ENCODE results near the gene SZRD1.

The SZRD1 gene

DNA sequence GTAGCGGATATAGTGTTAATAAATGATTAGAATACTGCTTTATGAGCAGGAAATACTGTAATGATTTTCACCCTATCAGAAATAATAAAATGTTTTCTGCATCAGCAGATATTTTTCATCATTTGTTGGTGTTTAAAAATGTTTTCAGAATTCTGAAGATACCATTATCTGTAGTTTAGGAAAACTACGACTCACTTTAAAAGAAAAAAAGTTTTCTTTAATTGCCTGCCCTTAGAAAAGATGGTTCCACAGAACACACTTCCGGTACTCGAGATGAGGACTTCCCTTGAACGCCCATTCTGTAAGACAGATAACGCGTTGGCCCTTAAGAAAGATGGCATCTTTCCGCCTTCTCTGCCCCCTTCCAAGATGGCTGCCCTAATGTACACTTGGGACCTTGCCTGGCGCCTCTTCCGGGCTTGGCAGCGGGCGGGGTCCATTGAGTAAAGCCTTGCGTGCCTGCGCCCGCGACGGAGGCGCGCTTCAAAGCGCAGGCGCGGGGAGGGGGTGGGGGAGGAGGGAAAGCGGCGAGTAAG lies at the start of gene SZRD1:
Gene SZRD1, plus strand, starts transcription at position 521 of the 536 bp plus-strand sequence. CDS start 16 bp downstream, outside the sequence.
- DNase-seq (ENCODE audit: low read depth): peak; percentile 99
- TF ChIP-seq, protein P1, sequence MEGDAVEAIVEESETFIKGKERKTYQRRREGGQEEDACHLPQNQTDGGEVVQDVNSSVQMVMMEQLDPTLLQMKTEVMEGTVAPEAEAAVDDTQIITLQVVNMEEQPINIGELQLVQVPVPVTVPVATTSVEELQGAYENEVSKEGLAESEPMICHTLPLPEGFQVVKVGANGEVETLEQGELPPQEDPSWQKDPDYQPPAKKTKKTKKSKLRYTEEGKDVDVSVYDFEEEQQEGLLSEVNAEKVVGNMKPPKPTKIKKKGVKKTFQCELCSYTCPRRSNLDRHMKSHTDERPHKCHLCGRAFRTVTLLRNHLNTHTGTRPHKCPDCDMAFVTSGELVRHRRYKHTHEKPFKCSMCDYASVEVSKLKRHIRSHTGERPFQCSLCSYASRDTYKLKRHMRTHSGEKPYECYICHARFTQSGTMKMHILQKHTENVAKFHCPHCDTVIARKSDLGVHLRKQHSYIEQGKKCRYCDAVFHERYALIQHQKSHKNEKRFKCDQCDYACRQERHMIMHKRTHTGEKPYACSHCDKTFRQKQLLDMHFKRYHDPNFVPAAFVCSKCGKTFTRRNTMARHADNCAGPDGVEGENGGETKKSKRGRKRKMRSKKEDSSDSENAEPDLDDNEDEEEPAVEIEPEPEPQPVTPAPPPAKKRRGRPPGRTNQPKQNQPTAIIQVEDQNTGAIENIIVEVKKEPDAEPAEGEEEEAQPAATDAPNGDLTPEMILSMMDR (conservative IDR thresholded peaks at IDR 0.05; ENCODE audit: low read length): no peak
- H3K4me3 ChIP-seq (ENCODE audit: low read length): peak within 1 kb of the TSS; percentile 92

DNA sequence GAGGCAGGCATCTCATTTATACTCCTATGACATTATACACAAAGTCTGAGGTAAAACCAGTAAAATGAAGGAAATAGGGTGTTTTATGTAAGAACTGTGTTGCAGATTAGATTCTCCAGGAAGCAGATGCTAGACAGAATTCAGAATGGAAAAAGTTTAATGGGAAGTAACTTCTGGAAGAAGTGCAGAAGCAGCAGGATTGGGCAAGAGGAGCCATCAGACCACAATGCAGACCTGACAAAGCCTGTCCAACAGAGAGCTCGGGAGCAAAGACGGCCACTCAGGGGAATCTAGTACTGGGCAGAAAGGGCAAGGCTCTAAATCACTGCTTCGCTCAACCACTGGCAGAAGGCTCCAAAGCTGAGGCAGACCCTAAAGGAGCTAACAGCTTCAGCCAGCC lies 48.5 kb upstream of the SZRD1 start:
- TF ChIP-seq, protein P1 (conservative IDR thresholded peaks at IDR 0.05; ENCODE audit: low read length): no peak
- no peak overlapping the region for H3K4me3 ChIP-seq (ENCODE audit: low read length)
- DNase-seq (ENCODE audit: low read depth): peak; percentile 58

- TF ChIP-seq, protein P1 (conservative IDR thresholded peaks at IDR 0.05; ENCODE audit: low read length): no peak
- DNase-seq (ENCODE audit: low read depth): peak; percentile 51
- no peak overlapping the region for H3K4me3 ChIP-seq (ENCODE audit: low read length)
These were observed 45.7 kb upstream of the SZRD1 start for GRCh38 chr1:16321176-16321867.

- TF ChIP-seq, protein P1 (conservative IDR thresholded peaks at IDR 0.05; ENCODE audit: low read length): no peak
- H3K4me3 ChIP-seq (ENCODE audit: low read length): no peak overlapping the region
- peak; percentile 82 for DNase-seq (ENCODE audit: low read depth)
These were observed 42.6 kb upstream of the SZRD1 start for GRCh38 chr1:16324456-16324890.

GRCh38 chr1:16326833-16327404 lies 40.1 kb upstream of the SZRD1 start:
- no peak for DNase-seq (ENCODE audit: low read depth)
- TF ChIP-seq, protein P1 (conservative IDR thresholded peaks at IDR 0.05; ENCODE audit: low read length): no peak
- H3K4me3 ChIP-seq (ENCODE audit: low read length): no peak overlapping the region

DNA sequence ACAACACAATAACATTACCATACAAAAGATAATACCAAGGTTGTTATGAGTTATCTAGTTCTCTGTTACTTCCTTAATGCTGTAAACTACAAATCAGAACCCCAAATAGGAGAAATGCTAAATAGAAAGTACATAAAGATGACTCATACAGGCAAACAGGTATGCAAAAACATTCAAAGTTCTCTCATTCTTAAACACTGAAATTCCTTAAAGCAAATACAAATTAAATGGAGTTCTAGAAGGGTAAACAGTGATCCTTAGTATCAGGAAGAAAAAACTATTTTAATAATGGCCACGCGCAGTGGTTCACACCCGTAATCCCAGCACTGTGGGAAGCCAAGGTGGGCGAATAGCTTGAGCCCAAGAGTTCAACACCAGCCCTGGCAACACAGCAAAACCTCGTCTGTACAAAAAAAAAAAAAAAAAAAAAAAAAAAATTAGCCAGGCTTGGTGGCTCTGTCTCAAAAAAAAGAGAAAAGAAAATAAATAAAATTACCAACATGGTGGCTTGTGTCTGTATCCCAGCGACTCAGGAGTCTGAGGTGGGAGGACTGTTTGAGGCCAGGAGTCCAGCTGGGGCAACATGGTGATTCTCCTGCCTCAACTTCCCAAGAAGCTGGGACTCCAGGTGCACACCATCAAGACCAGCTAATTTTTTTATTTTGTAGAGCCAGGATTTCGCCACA lies 32.2 kb upstream of the SZRD1 start:
- TF ChIP-seq, protein P1 (conservative IDR thresholded peaks at IDR 0.05; ENCODE audit: low read length): no peak
- H3K4me3 ChIP-seq (ENCODE audit: low read length): no peak overlapping the region

More for the DNA sequence above, 32.2 kb upstream of the SZRD1 start:
- no peak for DNase-seq (ENCODE audit: low read depth)

All from AG10803 (cell line).